PC-3 (cell line): ENCODE data around the gene PCNT. TPM values are rescaled to one million over a fixed set of nuclear protein-coding genes. Genes with fewer than 3 reads are reported as not detected.
A peak's percentile ranks its signal among the peaks of the same experiment; 100 is the strongest.

Source experiments
- ATAC-seq: fragments of 200-7000 bp; cut with Tn5 transposase; 2 replicates; pipeline ENCODE4 v1.9.1; 2020; ENCODE audit warnings: mild to moderate bottlenecking, moderate library complexity
- BruUV-seq: library from RNA; stranded (reverse); fragments of 400-500 nt; replicated peaks from 2 replicates; lab custom pipeline; 2021; lab: Mats Ljungman, UMichigan
- CTCF ChIA-PET: fragments of 300-600 bp; sonication (Branson Sonifier 250); formaldehyde crosslinking; loops from one replicate; lab custom pipeline; 2022; ENCODE audit warnings: antibody characterized with exemption; lab: Charles Lee
- POLR2A ChIA-PET: fragments of 300-600 bp; sonication (Branson Sonifier 250); formaldehyde crosslinking; loops from one replicate; lab custom pipeline; 2022; ENCODE audit warnings: antibody characterized with exemption; ENCODE audit not compliant: unreplicated experiment; lab: Charles Lee
- DNase-seq: peaks from one replicate; pipeline ENCODE4 v3.0.0-alpha.2; 2015
- H2AFZ ChIP-seq: fragments of 300-600 bp; sonication (generic); 2 replicates; pipeline ENCODE4 v1.6.0; 2016; ENCODE audit warnings: antibody characterized with exemption, low read length
- H3F3A ChIP-seq: fragments of 300-600 bp; sonication (generic); one replicate; pipeline ENCODE4 v1.6.0; 2017; ENCODE audit warnings: antibody characterized with exemption, low read length, control low read depth, mild to moderate bottlenecking; ENCODE audit not compliant: unreplicated experiment
- H3K27ac ChIP-seq: fragments of 300-600 bp; sonication (generic); 2 replicates; pipeline ENCODE4 v1.5.1; 2016; ENCODE audit warnings: mild to moderate bottlenecking, low read length
- H3K27me3 ChIP-seq: fragments of 300-600 bp; sonication (generic); 2 replicates; pipeline ENCODE4 v1.6.1; 2016; ENCODE audit warnings: low read length, mixed read lengths
- H3K36me3 ChIP-seq: fragments of 300-600 bp; sonication (generic); 2 replicates; pipeline ENCODE4 v1.6.1; 2016; ENCODE audit warnings: low read depth, mixed run types, low read length, mixed read lengths
- H3K4me1 ChIP-seq: fragments of 300-600 bp; sonication (generic); 2 replicates; pipeline ENCODE4 v1.5.1; 2016; ENCODE audit warnings: low read length; ENCODE audit not compliant: insufficient read depth
- H3K4me2 ChIP-seq: fragments of 300-600 bp; sonication (generic); 2 replicates; pipeline ENCODE4 v1.6.0; 2016; ENCODE audit warnings: low read length
- H3K4me3 ChIP-seq: fragments of 300-600 bp; sonication (generic); 2 replicates; pipeline ENCODE4 v1.5.1; 2016; ENCODE audit warnings: mild to moderate bottlenecking, low read length, mixed read lengths
- H3K79me2 ChIP-seq: fragments of 300-600 bp; sonication (generic); 2 replicates; pipeline ENCODE4 v1.6.1; 2017; ENCODE audit warnings: low read length, mixed read lengths
- H3K9ac ChIP-seq: fragments of 300-600 bp; sonication (generic); 2 replicates; pipeline ENCODE4 v1.6.0; 2016; ENCODE audit warnings: mild to moderate bottlenecking, low read length
- H3K9me2 ChIP-seq: fragments of 300-600 bp; sonication (generic); replicated peaks from 2 replicates; pipeline ENCODE4 v1.6.1; 2016; ENCODE audit warnings: mixed run types, low read length, mixed read lengths
- H3K9me3 ChIP-seq: fragments of 300-600 bp; sonication (generic); 2 replicates; pipeline ENCODE4 v1.6.1; 2016; ENCODE audit warnings: low read length, mixed read lengths
- H4K20me1 ChIP-seq: fragments of 300-600 bp; sonication (generic); 2 replicates; pipeline ENCODE4 v1.6.1; 2016; ENCODE audit warnings: low read length, mixed read lengths
- EZH2 ChIP-seq: fragments of 300-600 bp; sonication (generic); IDR thresholded peaks from one replicate; pipeline ENCODE4 v1.6.1; 2017; ENCODE audit warnings: antibody characterized with exemption, mild to moderate bottlenecking, low read length; ENCODE audit not compliant: unreplicated experiment
- EZH2phosphoT487 ChIP-seq: fragments of 300-600 bp; sonication (generic); IDR thresholded peaks from 2 replicates; pipeline ENCODE4 v1.6.1; 2018; ENCODE audit warnings: mild to moderate bottlenecking, antibody characterized with exemption, low read length, borderline replicate concordance
- intact Hi-C: fragments of 100-400 bp; cut with micrococcal nuclease; formaldehyde crosslinking; loops from 2 replicates; pipeline ENCODE4 v1.9.0; 2023
- total RNA-seq: library from RNA; depleted of rRNA; stranded (reverse); fragments of >200 nt; gene quantifications from 2 replicates; pipeline ENCODE4 v1.2.3, GENCODE V29; 2014
- TF ChIP-seq, protein P1 (sequence below): fragments of 300-600 bp; sonication (generic); conservative IDR thresholded peaks from 2 replicates; pipeline ENCODE4 v1.5.1; 2017; ENCODE audit warnings: antibody characterized with exemption, low read depth, mild to moderate bottlenecking, low read length

Gene PCNT
- total RNA-seq, 1 experiment from 2014 or later: 51.4 TPM

DNA sequence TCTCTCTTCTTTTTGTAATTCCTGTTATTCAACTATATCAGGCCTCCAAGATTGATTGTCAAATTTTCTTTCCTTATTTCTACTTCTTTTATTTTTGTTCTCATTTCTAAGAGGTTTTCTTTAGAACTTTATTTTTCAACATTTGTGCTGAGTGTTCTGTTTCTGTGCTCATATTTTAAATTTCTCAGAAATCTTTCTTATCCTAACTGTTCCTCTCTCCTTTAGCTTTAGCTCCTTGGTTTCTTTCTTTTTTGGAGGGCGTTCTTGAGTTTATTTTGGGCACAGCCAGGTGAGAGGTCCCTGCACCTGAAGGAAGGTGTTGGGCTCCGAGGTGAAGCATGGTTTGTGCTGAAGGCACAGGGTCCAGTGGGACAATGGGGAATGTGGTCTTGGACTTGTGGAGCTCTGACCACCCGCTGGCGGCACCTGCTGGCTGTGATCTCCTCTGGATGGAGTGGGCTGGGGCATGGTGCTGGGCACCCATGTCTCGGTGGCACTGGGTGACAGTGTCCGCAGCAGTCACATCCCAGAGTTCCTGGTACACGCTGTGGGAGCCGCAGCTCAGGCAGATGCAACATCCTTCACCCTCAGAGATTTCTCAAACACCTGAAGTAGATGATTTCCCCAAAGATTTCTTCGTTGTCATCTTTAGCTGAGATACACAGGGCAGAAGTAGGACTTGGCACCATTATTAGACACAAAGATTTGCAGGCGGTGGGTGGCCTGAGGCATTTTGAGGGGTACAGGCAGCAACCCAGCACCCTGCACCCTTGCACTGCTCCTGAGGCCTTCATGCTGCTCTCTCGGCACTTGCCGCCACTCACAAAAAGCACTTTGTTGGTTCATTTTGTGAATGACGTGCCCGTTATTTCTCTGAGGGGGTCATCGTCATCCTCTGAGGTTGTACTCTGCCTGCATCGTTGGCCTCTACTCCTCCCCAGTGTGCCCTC is 96.6 kb downstream of the PCNT start:
- H3K27me3 ChIP-seq: no peaks in the 10 kb centered on the region
- ChIA-PET CTCF (interaction anchor here (0.6 kb wide), 1 partner anchor 168 kb away, joined by 3 read pairs; no protein-coding TSS in a partner anchor), POLR2A (no interaction called here)
- H3K4me1 ChIP-seq: no peaks in the 10 kb centered on the region
- no peaks in the 10 kb centered on the region for H4K20me1 ChIP-seq
- no peak overlapping the region for H3K4me3 ChIP-seq
- TF ChIP-seq EZH2: no peak
- no peak for TF ChIP-seq EZH2phosphoT487
- TF ChIP-seq, protein P1, sequence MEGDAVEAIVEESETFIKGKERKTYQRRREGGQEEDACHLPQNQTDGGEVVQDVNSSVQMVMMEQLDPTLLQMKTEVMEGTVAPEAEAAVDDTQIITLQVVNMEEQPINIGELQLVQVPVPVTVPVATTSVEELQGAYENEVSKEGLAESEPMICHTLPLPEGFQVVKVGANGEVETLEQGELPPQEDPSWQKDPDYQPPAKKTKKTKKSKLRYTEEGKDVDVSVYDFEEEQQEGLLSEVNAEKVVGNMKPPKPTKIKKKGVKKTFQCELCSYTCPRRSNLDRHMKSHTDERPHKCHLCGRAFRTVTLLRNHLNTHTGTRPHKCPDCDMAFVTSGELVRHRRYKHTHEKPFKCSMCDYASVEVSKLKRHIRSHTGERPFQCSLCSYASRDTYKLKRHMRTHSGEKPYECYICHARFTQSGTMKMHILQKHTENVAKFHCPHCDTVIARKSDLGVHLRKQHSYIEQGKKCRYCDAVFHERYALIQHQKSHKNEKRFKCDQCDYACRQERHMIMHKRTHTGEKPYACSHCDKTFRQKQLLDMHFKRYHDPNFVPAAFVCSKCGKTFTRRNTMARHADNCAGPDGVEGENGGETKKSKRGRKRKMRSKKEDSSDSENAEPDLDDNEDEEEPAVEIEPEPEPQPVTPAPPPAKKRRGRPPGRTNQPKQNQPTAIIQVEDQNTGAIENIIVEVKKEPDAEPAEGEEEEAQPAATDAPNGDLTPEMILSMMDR: peak; percentile 24; the same call in 1 of the 2 replicates
- H3K4me2 ChIP-seq: no peak overlapping the region
- H3K9ac ChIP-seq: no peak overlapping the region
- no peaks in the 10 kb centered on the region for H3K9me3 ChIP-seq
- BruUV-seq: no TSS peak
- no peak overlapping the region for H2AFZ ChIP-seq
- DNase-seq: no peak
- no peaks in the 10 kb centered on the region for H3K79me2 ChIP-seq
- intact Hi-C loops: no loop called here
- H3F3A ChIP-seq: no peaks in the 10 kb centered on the region
- no peaks in the 10 kb centered on the region for H3K9me2 ChIP-seq
- ATAC-seq: peak; percentile 56; the same call in 1 of the 2 replicates
- peaks cover 27% of the 10 kb centered on the region for H3K36me3 ChIP-seq
- no peak overlapping the region for H3K27ac ChIP-seq

DNA sequence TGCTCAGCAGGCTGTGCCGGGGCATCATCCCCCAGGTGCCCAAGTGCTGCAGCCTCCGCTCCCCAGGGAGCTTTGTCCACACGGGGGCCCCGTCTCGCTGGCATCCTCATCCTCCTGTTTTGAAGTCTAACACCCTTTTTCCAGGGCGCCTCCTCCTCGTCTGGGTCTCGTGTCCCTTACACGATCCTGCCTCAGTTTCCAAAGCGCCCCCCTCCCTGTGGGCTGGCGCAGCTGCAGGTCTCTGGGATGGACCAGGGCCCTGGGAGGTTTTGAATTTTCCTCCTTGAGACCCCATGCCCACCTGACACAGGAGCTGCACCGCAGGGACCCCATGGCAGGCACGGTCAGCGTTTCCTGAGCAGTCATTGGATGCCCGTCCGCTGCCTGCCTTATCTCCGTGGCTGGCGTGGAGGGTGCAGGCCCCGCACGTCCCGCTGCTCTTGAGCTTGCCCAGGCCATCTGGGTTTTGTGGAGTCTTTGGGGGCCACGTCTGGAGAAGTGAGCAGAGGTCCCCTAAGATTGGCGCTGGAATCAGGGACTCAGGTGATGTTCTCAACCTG is 97.3 kb downstream of the PCNT start:
- BruUV-seq: no TSS peak
- ChIA-PET CTCF (interaction anchor here (0.6 kb wide), 1 partner anchor 169 kb away, joined by 3 read pairs; no protein-coding TSS in a partner anchor), POLR2A (no interaction called here)
- H3K4me2 ChIP-seq: no peak overlapping the region
- H3K27me3 ChIP-seq: no peaks in the 10 kb centered on the region
- H3F3A ChIP-seq: no peaks in the 10 kb centered on the region
- no peaks in the 10 kb centered on the region for H3K9me2 ChIP-seq
- DNase-seq: no peak
- no peak overlapping the region for H3K4me3 ChIP-seq
- H3K27ac ChIP-seq: no peak overlapping the region
- H3K4me1 ChIP-seq: no peaks in the 10 kb centered on the region
- no peak for ATAC-seq
- TF ChIP-seq EZH2phosphoT487: no peak
- TF ChIP-seq EZH2: no peak
- TF ChIP-seq, protein P1: no peak
- intact Hi-C loops: no loop called here
- H3K9me3 ChIP-seq: no peaks in the 10 kb centered on the region
- no peaks in the 10 kb centered on the region for H4K20me1 ChIP-seq
- H3K36me3 ChIP-seq: peaks cover 21% of the 10 kb centered on the region
- H2AFZ ChIP-seq: no peak overlapping the region
- no peak overlapping the region for H3K9ac ChIP-seq
- H3K79me2 ChIP-seq: no peaks in the 10 kb centered on the region
